Activated T-cell treated with anti-CD3 and anti-CD28 coated beads for 24 hours (primary cell): ENCODE data around the gene HDAC2.
"Not testable (repeated sequence)": the region's sequence is repeated elsewhere in the genome, so short reads cannot be mapped to it uniquely, and the experiment has no call there.

Experiments used
- DNase-seq: peaks from one replicate; pipeline ENCODE4 v3.0.0-alpha.2; 2020; ENCODE audit warnings: low read depth

The HDAC2 gene

DNA sequence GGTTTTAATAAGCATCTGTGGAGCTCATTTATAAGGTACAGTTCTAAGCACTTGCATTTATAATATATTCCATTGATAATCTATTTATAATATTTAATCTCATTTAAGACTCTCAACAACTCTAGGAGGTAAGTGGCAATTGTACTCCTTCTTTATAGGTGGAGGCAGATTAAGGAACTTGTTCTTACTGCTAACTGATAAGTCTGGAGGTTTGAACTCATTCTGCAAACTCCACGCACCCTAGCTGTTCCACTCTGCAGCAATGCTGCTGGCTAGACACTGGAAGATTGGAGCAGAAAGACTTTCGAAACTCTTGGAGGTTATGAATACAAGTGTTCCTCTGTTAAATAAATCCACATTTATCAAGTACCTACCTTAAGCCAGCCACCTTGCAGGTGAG lies 793 bp upstream of the HDAC2 start:
- no peak for DNase-seq

DNA sequence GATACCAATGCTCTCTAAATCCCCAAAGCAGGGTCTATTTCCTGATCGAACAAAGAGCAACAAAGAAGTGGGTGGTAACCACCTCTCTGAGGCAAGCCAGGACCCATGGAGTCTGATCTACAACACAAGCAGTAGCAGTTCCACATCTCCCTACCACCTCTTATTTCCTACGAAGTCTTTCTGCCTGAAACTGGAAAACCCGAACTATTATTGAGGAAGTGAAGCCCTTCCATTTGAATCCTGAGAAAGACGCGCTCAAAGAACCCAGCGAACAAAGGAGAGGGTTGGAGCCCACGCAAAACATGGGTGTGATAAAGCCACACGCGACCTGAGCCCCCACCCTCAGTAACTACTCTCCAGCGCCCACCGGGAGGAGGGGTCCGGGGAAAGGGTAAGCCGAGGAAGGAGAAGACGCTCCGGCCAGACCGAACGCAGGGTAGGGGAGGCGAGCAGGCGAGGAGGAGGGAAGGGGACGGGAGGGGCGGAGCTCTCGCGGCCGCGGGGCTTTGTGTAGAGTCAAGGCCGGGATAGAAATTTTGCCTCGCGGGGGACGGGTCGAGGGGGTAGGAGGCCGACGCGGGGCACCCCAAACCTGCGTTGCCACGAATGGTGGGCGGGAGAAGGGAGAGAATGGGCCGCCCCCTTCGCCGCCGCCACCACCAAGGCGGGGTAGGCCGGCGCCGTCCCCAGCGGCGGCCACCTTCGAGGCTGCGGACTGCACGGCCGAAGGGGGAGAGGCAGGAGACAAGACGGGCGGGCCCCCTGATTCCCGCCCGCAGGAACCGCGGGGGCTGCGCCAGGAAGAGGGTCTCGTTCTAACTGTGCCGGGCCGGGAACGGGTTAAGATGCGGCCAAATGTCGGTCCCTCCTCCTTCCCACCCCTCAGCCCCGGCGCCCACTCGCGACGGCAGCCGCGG lies 802 bp downstream of the HDAC2 start:
- peak; percentile 33 for DNase-seq

DNA sequence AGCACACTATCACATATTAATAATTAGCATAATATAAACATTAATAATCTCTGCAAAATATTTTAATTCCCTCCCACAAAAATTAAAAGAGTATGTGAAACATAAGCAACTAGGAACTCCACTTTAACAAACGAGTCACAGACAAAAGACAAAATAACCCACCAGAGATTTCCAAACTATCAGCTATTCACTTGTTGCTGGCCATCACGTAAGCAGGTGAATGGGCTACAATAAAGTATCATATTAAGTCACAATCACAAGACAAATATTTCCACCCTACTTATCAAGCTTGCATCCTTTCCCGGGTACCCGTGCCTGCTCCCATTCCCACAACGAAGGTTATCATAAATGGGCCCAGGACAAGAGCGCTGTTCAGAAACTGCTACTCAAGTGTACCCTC lies 2.5 kb downstream of the HDAC2 start:
- DNase-seq = no peak

DNA sequence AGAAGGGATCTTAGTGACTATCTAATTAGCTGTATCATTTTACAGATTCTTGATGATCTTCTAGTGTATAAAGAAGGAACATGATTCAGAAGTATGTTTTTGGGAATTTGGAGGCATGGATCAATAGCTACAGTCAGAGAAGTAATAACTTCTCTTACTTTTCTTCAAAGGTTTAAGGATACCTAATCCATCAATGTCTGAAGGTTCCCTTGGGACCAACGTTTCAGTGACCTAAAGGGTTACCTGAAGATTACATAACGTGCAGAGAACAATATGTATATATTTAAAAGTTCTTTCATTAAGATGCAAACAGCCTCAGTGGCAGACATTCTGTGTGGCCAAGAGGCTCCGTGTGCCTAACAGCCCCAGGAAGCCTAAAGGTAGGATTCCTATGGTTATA lies 3.2 kb downstream of the HDAC2 start:
- no peak for DNase-seq

DNA sequence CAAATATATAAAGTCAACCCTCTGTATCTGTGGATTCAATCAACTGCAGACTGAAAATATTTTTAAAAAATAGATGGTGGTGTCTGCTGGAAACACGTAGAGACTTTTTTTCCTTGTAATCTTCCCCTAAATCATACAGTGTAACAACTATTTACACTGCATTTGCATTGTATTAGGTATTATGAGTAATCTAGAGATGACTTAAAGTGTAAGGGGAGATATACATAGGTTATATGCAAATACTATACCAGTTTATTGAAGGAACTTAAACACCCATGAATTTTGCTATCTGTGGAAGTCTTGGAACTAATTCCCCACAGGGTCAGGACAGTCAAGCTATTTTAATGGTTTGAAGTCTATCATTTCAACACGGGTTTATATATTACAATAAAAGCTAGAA lies 10.2 kb downstream of the HDAC2 start:
- no peak for DNase-seq

DNA sequence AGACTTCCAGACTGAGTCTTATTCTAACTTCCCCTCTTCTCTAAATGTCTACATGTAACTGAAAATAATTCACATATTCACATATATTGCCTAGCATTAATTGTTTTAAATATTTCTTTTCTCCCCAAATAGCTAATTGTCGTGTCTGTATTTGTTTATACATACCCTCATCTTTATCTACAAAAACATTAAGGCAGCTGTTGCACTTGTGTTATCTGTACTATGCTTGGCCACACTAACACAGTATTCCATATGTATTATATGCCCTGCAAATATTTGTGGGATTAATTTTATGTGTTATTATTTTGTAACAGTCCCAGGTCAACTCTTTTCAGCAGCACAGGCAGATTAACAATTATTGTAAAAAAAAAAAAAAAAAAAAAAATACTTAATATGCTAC lies 11.7 kb downstream of the HDAC2 start:
- DNase-seq = no peak

DNA sequence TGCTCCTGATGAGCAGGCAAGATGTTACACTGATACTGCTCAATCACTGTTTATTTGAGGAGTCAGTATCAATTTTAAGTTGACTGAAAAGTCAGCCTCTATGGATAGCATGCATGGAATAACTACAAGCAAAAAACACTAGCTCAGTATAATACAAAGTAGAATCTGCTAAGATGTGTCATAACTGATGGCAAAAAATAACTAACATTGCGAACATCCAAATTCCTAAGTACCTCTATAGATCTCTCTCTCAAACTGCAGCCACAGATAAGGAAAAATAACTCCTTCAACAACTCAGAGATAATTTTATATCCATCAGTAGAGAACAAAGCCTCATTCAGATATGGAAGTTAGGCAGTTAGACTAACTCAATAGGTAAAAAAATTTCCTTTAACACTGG lies 16.3 kb downstream of the HDAC2 start:
- DNase-seq = no peak

DNA sequence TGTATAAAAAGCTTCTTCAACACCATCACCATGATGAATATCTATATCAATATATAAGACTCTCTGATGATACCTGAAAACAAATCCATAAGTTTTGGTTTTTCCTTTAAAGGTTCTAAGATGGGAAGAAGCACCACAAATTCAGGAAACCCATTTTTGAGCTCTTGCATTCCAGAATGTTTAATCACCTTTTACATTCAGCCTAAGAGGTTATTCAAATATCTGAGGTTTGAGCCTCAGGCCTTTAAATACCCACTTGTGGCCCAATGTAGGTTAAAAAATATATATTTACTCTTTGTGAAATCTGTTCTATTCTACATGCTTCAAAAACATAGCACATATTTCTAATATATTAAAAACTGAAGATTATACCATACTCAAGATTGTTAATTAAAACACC lies 17.6 kb downstream of the HDAC2 start:
- no peak for DNase-seq

DNA sequence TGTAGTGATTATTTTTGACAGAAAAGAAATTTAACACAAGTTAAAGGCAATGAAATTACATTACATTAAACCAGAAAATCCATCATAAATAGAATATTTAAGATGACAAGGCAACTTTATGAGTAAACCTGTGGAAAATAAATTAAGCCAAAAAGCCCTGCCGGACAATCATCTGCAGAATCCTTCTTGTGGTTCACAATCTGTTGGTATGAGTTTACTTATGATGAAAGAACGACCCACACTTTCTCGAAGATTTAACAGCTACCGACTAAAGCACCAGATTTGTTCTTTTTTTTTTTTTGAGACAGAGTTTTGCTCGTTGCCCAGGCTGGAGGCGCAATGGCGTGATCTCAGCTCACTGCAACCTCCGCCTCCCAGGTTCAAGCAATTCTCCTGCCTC lies 21.4 kb downstream of the HDAC2 start:
- no peak for DNase-seq

DNA sequence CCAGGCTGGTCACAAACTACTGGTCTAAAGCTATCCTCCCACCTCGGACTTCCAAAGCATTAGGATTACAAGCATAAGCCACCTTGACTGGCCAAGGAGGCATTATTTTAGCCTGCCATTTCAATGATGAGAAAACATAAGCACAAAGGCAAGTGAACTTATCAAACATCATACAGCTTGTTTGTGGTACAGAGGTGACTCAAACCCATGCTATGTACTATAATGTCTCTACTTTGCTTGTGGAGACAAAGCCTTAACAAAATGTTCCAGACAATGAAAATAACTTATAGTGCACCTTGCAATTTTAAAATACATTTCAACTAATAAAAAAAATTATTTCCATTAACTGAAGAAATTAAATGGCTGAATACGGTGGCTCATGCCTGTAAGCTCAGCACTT lies 26.2 kb downstream of the HDAC2 start:
- no peak for DNase-seq

DNA sequence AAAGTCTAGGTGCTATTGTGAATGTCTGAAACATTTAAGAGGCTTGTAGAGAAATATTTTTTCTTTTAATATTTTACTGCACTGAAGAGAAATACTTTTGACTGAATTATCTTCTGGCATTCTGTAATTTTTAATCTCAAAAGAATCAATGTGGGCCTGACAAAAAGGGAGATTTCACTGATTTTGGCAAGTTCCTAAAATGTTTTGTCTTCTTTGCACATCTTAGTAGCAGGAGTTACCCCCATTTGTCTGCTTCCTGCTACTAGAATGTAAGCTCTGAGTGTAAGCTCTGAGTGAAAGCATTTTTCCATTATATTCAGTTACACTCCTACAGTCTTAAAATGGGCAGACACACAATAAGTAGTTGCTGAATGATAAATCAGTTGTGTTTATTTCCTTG lies 31.1 kb downstream of the HDAC2 start:
- no peak for DNase-seq

DNA sequence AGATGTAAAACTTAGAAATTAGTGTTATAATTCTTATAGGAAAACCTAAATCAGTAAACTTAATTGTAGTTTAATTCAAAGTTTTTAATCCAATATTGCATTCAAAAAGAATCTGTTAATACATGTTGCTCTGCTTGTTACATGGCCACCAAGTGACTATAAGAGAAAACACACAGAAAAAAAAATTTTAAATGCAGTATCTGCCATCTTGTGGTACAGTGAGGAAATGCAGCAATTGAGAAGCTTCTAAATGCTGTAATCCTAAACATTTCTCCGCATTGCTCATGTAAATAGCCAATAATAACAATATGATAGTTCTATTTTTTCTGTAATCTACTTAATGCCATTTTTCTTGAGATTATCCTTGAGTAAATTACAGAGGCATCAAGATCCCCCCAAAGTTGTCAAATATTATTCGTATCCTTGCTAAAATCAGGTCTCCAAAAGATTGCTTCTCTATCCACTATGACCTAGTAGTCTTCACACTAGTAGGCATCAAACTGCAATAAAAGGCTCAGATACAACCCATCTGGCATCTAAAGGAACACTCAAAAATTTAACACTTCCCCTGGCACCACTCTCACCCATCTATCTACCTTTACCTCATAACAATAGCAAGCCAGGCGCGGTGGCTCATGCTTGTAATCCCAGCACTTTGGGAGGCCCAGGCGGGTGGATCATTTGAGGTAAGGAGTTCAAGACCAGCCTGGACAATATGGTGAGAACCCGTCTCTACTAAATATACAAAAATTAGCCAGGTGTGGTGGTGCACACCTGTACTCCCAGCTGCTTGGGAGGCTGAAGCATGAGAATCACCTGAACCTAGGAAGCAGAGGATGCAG lies 34.6 kb downstream of the HDAC2 start:
- no peak for DNase-seq

DNA sequence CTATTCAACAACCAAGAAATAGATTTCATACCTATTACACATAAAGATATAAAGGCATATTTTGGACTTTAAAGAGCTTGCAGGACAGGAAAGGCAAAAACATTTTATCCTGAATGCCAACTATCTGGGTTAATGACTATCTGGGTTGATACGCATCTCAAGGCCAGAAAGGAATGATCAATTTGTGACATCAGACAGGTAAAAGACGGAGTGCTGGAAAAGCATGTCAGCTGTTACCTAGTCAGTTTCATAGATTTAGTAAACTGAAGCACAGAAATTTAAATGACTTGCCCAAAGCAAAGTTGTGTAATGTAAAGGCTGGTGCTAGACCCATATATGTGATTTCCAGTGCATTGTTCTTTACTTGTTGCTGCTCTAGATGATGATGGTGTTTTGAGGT lies 36.8 kb downstream of the HDAC2 start:
- DNase-seq = no peak

DNA sequence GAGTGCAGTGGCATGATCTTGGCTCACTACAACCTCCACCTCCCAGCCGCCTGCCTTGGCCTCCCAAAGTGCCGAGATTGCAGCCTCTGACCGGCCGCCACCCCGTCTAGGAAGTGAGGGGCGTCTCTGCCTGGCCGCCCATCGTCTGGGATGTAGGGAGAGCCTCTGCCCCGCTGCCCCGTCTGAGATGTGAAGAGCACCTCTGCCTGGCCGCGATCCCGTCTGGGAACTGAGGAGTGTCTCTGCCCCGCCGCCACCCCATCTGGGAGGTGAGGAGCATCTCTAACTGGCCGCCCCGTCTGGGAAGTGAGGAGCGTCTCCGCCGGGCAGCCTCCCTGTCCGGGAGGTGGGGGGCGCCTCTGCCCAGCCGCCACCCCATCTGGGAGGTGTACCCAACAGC lies 39.0 kb downstream of the HDAC2 start:
- DNase-seq = not testable (repeated sequence)

DNA sequence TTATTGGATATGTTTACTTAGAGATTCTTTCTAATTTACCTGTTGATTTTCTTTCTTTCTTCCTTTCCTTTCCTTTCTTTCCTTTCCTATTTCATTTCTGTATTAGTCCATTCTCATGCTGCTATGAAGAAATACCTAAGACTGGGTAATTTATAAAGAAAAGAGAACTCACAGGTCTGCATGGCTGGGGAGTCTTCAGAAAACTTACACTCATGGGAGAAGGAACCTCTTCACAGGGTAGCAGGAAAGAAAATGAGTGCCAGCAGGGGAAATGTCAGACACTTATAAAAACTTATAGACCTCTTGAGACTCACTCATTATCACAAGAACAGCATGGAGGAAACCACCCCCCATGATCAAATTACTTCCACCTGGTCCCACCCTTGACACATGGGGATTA lies 40.8 kb downstream of the HDAC2 start:
- no peak for DNase-seq

DNA sequence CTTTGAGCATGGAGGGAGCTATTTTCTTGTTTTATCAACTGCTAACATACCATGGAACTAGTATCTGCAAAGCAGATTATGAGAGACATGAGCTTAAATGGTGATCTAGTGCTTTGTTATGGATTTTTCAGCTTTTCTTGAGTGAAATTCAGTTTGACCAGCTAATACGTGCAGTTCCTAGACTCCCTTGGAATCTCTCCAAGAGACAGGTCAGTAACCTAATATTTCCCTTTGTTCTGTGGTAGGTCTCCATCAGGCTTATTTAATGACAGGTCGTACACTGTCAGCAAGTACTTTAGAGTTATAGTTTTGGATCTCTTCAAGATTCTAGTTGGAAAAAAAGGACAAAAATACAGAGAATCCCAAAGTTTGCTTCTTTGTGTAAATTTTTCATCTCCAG lies 43.9 kb downstream of the HDAC2 start:
- DNase-seq = no peak

DNA sequence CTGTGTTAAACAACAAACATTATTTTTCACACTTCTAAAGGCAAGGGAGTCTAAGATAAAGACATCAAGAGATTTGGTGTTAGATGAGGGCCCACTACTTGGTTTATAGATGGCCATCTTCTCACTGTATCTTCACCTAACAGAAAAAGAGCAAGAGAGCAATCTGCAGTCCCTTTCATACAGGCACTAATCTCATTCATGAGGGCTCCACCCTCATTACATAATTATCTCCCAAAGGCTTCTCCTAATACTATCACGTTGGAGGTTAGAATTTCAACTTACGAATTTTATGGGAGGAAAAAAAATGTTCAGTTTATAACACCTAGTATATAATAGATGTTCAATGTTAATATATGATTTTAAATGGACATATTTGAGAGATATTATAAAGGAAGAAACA lies 45.6 kb downstream of the HDAC2 start:
- DNase-seq = no peak

DNA sequence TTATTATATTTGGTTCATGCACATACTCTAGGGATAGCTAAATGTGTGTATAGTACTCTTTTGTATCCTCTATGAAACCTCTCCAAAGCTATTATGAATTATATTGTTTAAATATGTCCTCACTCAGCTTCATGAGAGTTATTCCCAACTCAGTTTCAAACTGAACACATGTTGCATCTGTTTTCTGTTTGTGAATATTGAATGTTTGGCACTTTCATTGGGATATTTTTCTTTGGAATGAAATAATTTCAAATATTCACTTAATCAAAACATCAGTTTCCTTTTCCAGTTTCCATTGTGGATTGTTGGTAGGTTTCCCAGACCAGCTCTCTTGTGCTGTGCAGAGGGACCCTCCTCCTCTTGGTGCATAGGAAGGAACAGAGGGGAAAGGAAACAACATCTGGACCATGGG lies 46.6 kb downstream of the HDAC2 start:
- no peak for DNase-seq

DNA sequence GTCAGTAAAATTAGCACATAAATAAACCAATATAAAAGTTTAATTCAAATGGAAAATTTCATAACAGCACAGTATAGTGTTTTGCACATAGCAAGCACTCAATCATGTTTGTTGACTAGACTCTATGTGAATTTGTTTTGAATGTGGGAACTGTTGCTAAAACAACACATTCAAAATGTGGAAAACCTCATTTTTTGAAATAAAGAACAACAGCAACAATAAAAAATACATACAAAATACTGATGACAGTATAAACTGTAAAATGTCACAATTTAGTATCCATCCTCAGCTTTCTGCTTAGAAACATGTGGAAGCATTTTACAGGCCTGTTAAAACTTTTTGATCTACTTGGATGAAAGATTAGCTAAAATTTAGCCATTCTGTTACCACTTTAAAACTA lies 47.4 kb downstream of the HDAC2 start:
- DNase-seq = no peak

DNA sequence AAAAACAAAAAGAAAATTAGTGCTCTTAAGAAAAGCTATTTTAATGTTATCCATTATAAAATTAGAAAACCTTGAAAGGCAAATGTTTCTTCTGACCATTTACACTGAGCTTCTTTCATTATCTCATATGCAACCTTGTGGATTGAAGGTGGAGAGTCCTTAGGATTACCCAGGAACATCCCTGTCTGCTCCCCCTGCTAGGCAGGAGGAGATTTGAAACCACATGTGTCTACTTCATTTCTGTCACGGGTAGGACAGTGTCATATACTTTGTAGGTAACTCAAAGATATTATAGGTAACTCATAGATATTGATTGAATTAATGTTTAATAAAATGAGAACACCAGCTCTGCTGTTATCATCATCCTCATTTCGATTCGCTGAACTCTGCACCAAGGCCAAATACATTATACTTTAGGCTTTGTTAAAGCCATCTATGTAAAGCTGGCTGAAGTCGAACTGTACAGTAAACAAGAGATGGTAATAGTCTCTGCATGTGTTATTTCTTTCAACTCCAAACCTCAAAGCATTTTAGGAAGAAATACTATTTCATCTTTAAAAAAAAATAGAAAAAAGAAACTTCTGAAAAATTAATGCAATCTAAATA lies 49.5 kb downstream of the HDAC2 start:
- no peak for DNase-seq

DNA sequence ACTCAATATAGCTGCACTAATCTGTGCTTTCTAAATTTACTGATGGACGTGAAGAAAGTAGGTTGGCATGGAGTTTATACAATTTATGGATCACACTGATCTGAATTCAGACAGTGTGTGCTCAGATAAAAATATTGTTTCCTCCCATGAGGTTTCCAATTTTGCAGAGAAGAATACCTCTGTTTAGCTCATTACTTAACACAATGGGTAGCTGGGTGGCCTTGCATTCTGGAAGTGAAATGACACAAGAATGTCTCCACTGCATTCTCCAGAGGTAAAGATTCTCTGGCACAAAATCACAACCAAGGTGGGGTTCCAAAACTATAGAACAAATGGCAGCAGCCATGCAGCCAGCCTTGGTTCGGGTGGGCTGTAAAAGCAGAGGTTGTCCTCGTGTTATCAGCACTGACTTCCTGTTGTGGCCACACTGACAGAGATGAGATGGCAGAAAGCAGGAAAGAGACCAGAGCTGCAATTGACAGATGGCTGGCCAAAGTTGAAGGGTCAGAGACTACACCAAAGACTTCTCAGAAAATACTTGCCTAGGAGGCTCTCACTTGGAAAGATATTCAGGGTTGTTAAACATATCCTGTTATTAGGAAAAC lies 50.2 kb downstream of the HDAC2 start:
- no peak for DNase-seq

DNA sequence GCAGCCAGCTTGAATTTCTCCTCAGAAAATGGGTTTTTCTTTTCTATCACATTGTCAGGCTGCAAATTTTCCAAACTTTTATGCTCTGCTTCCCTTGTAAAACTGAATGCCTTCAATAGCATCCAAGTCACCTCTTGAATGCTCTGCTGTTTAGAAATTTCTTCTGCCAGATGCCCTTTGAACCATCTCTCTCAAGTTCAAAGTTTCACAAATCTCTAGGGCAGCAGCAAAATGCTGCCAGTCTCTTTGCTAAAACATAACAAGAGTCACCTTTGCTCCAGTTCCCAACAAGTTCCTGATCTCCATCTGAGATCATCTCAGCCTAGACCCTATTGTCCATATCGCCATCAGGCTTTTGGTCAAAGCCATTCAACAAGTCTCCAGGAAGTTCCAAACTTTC lies 60.7 kb downstream of the HDAC2 start:
- not testable (repeated sequence) for DNase-seq
